SK-N-SH (cell line): ENCODE results near the gene ABCC12. TPM values are rescaled to one million over a fixed set of nuclear protein-coding genes. Genes with fewer than 3 reads are reported as not detected.
A peak's percentile ranks its signal among the peaks of the same experiment; 100 is the strongest.

Experiments
- CTCF ChIA-PET: fragments of 300-600, 350-600 bp; formaldehyde crosslinking; extraction: SDS; loops from one replicate; lab custom pipeline; 2021; lab: Yijun Ruan, JAX
- POLR2A ChIA-PET: fragments of 350-600 bp; sonication (Branson Sonifier 250); formaldehyde crosslinking; extraction: SDS; loops from one replicate; lab custom pipeline; 2020; ENCODE audit warnings: antibody characterized with exemption, inconsistent platforms; lab: Yijun Ruan, JAX
- DNase-seq: peaks from one replicate; pipeline ENCODE4 v3.0.0; 2012
- H2AFZ ChIP-seq: fragments of 200-600 bp; sonication (generic); 2 replicates; pipeline ENCODE4 v1.8.1; 2016; ENCODE audit warnings: antibody characterized with exemption, mild to moderate bottlenecking, low read depth
- H3F3A ChIP-seq: fragments of 200-600 bp; sonication (generic); replicated peaks from 2 replicates; pipeline ENCODE3; 2016; ENCODE audit warnings: antibody characterized with exemption, mild to moderate bottlenecking; ENCODE audit not compliant: insufficient read depth
- H3K27ac ChIP-seq, 2 experiments: fragments of 200-500 bp in 1 of 2; fragments of 200-600 bp in 1 of 2; sonication (Bioruptor generic) in 1 of 2; sonication (generic), shearing (Covaris generic) in 1 of 2; 2 replicates each; pipeline versions ENCODE4 v1.5.1 to v1.6.1; 2014 to 2016; ENCODE audit warnings: low read depth in 2 of 2, inconsistent platforms in 1 of 2, low read length in 1 of 2, mild to moderate bottlenecking in 1 of 2, mixed read lengths in 1 of 2
- H3K27me3 ChIP-seq: fragments of 200-600 bp; sonication (generic), shearing (Covaris generic); 2 replicates; pipeline ENCODE4 v1.6.1; 2016; ENCODE audit warnings: mixed run types; ENCODE audit not compliant: insufficient read depth
- H3K36me3 ChIP-seq, 2 experiments: fragments of 200-500 bp in 1 of 2; fragments of 200-600 bp in 1 of 2; sonication (Bioruptor generic) in 1 of 2; sonication (generic) in 1 of 2; replicated peaks in 1 of 2; 2 replicates each; pipeline versions ENCODE3 to v1.5.1; 2014 to 2016; ENCODE audit warnings: low read length in 1 of 2, mild to moderate bottlenecking in 1 of 2; ENCODE audit not compliant: insufficient read depth in 2 of 2, control insufficient read depth in 1 of 2
- H3K4me1 ChIP-seq, 2 experiments: fragments of 200-500 bp in 1 of 2; fragments of 200-600 bp in 1 of 2; sonication (Bioruptor generic) in 1 of 2; sonication (generic), shearing (Covaris generic) in 1 of 2; 2 replicates each; pipeline versions ENCODE4 v1.5.1 to v1.6.1; 2014 to 2016; ENCODE audit warnings: low read depth in 1 of 2, low read length in 1 of 2, mixed run types in 1 of 2; ENCODE audit not compliant: insufficient read depth in 2 of 2, control insufficient read depth in 1 of 2
- H3K4me2 ChIP-seq: fragments of 200-600 bp; sonication (generic), shearing (Covaris generic); 2 replicates; pipeline ENCODE4 v1.6.1; 2017; ENCODE audit warnings: mixed run types
- H3K4me3 ChIP-seq, 2 experiments: fragments of 200-500 bp in 1 of 2; fragments of 200-600 bp in 1 of 2; sonication (Bioruptor generic) in 1 of 2; sonication (generic), shearing (Covaris generic) in 1 of 2; 2 replicates each; pipeline versions ENCODE4 v1.5.1 to v1.8.1; 2014 to 2016; ENCODE audit warnings: low read depth in 2 of 2, inconsistent platforms in 1 of 2, low read length in 1 of 2, mild to moderate bottlenecking in 1 of 2, mixed read lengths in 1 of 2, moderate library complexity in 1 of 2
- H3K79me2 ChIP-seq: fragments of 200-600 bp; sonication (generic); 2 replicates; pipeline ENCODE4 v1.8.1; 2017; ENCODE audit warnings: mild to moderate bottlenecking; ENCODE audit not compliant: insufficient read depth
- H3K9ac ChIP-seq: fragments of 200-600 bp; sonication (generic); 2 replicates; pipeline ENCODE4 v1.6.1; 2017; ENCODE audit warnings: mixed run types
- H3K9me2 ChIP-seq: fragments of 200-600 bp; sonication (generic); 2 replicates; pipeline ENCODE4 v1.6.1; 2017; ENCODE audit warnings: mixed run types
- H3K9me3 ChIP-seq: fragments of 200-600 bp; sonication (generic); 2 replicates; pipeline ENCODE4 v1.6.1; 2017; ENCODE audit warnings: mixed run types, mild to moderate bottlenecking, moderate library complexity
- H4K20me1 ChIP-seq: fragments of 200-600 bp; sonication (generic); 2 replicates; pipeline ENCODE4 v1.6.1; 2017; ENCODE audit warnings: mild to moderate bottlenecking, mixed run types; ENCODE audit not compliant: insufficient read depth
- ELF1 ChIP-seq: IDR thresholded peaks from 2 replicates; pipeline ENCODE4 v1.4.0; 2012
- FOSL2 ChIP-seq: IDR thresholded peaks from 2 replicates; pipeline ENCODE4 v1.4.0; 2012; ENCODE audit warnings: low read depth, mild to moderate bottlenecking, moderate library complexity, borderline replicate concordance
- FOXM1 ChIP-seq: IDR thresholded peaks from 2 replicates; pipeline ENCODE4 v1.4.0; 2012; ENCODE audit warnings: low read depth, mild to moderate bottlenecking
- IRF3 ChIP-seq: fragments of 150-350 bp; IDR thresholded peaks from 2 replicates; pipeline ENCODE4 v1.6.1; 2016; ENCODE audit warnings: mild to moderate bottlenecking, low read depth, low read length
- MEF2A ChIP-seq: IDR thresholded peaks from 2 replicates; pipeline ENCODE4 v1.4.0; 2012; ENCODE audit warnings: low read depth, borderline replicate concordance
- NFIC ChIP-seq: IDR thresholded peaks from 2 replicates; pipeline ENCODE4 v1.4.0; 2012; ENCODE audit warnings: borderline replicate concordance
- POLR2AphosphoS5 ChIP-seq: IDR thresholded peaks from 2 replicates; pipeline ENCODE4 v1.6.1; 2012; ENCODE audit warnings: low read depth, low read length
- RAD21 ChIP-seq: IDR thresholded peaks from 2 replicates; pipeline ENCODE4 v1.6.1; 2012; ENCODE audit warnings: mild to moderate bottlenecking, low read length
- RCOR1 ChIP-seq: fragments of 150-350 bp; IDR thresholded peaks from 2 replicates; pipeline ENCODE4 v1.6.1; 2017; ENCODE audit warnings: antibody characterized with exemption, low read length
- REST ChIP-seq: IDR thresholded peaks from 2 replicates; pipeline ENCODE4 v1.6.1; 2012; ENCODE audit warnings: mild to moderate bottlenecking, low read depth, low read length, moderate library complexity
- RFX5 ChIP-seq: IDR thresholded peaks from 2 replicates; pipeline ENCODE4 v1.6.1; 2012; ENCODE audit warnings: mild to moderate bottlenecking, improper control_type of control experiment, low read length
- SMC3 ChIP-seq: IDR thresholded peaks from 2 replicates; pipeline ENCODE4 v1.6.1; 2012; ENCODE audit warnings: low read depth, low read length, improper control_type of control experiment
- TAF1 ChIP-seq: IDR thresholded peaks from 2 replicates; pipeline ENCODE4 v1.6.1; 2012; ENCODE audit warnings: low read depth, mild to moderate bottlenecking, low read length, moderate library complexity, borderline replicate concordance
- TEAD4 ChIP-seq: IDR thresholded peaks from 2 replicates; pipeline ENCODE4 v1.4.0; 2012; ENCODE audit warnings: mild to moderate bottlenecking, borderline replicate concordance; ENCODE audit not compliant: insufficient read depth
- ZBTB33 ChIP-seq: IDR thresholded peaks from 2 replicates; pipeline ENCODE4 v1.4.0; 2012; ENCODE audit warnings: low read depth, borderline replicate concordance
- WGBS: methylation state at CpG from one replicate; pipeline ENCODE4 v1.1.6; 2017; ENCODE audit warnings: low lambda C conversion rate; 5-methylcytosine and 5-hydroxymethylcytosine counted together
- polyA plus RNA-seq, 3 experiments: library from polyadenylated mRNA; depleted of rRNA; stranded (reverse); fragments of >200 nt; gene quantifications; 2 replicates each; pipeline ENCODE4 v1.2.3, GENCODE V29; 2012

Gene ABCC12
- polyA plus RNA-seq, 1 of the 3 experiments (the other 2 are of a cell fraction) = not detected

GRCh38 chr16:48126801-48127644 lies 28.8 kb downstream of the ABCC12 start (continued):
- TF ChIP-seq ZBTB33 (peak; percentile 83), ELF1 (peak; percentile 33; the same call in 1 of the 2 replicates), RAD21 (no peak), FOXM1 (peak; percentile 75; the same call in 1 of the 2 replicates), RFX5 (no peak), REST (0 out of 2 replicates have a peak, but pooled peaks have one; percentile 65), NFIC (peak; percentile 82), TEAD4 (peak; percentile 94), RCOR1 (peak; percentile 33; the same call in 1 of the 2 replicates), MEF2A (peak; percentile 70; the same call in 1 of the 2 replicates), POLR2AphosphoS5 (peak; percentile 72; the same call in 1 of the 2 replicates), SMC3 (0 out of 2 replicates have a peak, but pooled peaks have one; percentile 18), TAF1 (no peak)

- H3K9ac ChIP-seq = no peak overlapping the region
- no peaks in the 10 kb centered on the region for H3K9me2 ChIP-seq
- H3K4me2 ChIP-seq = 0 out of 2 replicates have a peak overlapping the region, but pooled peaks have one; percentile 24
- H3K9me3 ChIP-seq = no peaks in the 10 kb centered on the region
- DNase-seq = no peak
- POLR2A ChIA-PET = no interaction called here
- H3K27me3 ChIP-seq = no peaks in the 10 kb centered on the region
- 95% methylated on average over 5 of the region's 5 CpGs for WGBS
- no peaks in the 10 kb centered on the region for H4K20me1 ChIP-seq
- no peaks in the 10 kb centered on the region for H3K36me3 ChIP-seq
- H3K27ac ChIP-seq = peak overlapping the region in 1 of 2 experiments; percentile 98; a peak in 2 of 4 replicates
- no peak overlapping the region for H3K4me3 ChIP-seq
- peaks cover 7 to 35% of the 10 kb centered on the region in 2 experiments; a peak in 3 of 4 replicates for H3K4me1 ChIP-seq
- H3K79me2 ChIP-seq = no peaks in the 10 kb centered on the region
- H2AFZ ChIP-seq = no peak overlapping the region
- TF ChIP-seq NFIC (no peak), FOSL2 (no peak), IRF3 (no peak)
- H3F3A ChIP-seq = peaks cover 28% of the 10 kb centered on the region
- CTCF ChIA-PET = interaction anchor here (1.5 to 2.0 kb wide), 3 partner anchors 8 to 30 kb away, joined by 4 to 7 read pairs (median 6); partner anchors contain the start of gene ABCC12
Measured at GRCh38 chr16:48125888-48126287, 29.9 kb downstream of the ABCC12 start.
